ENCODE measurements around the gene GNG7. TPM values are rescaled to one million over a fixed set of nuclear protein-coding genes. Genes with fewer than 3 reads are reported as not detected.

GNG7 gene
- total RNA-seq, 1 experiment from 2014 or later = 9.6 TPM

- TF ChIP-seq HMGXB4 (CRISPR knock-in tag; IDR thresholded peaks at IDR 0.05) (peak; percentile 76; the same call in 1 of the 2 replicates), ETV6 (CRISPR knock-in tag; IDR thresholded peaks at IDR 0.05) (peak; percentile 52; the same call in 1 of the 2 replicates), USF1 (CRISPR knock-in tag; IDR thresholded peaks at IDR 0.05) (peak; percentile 16; the same call in 1 of the 2 replicates), FOXK1 (CRISPR knock-in tag; IDR thresholded peaks at IDR 0.05) (peak; percentile 81), SP1 (CRISPR knock-in tag; conservative IDR thresholded peaks at IDR 0.05) (peak; percentile 52; the same call in 1 of the 2 replicates), ZNF423 (CRISPR knock-in tag; IDR thresholded peaks at IDR 0.05) (no peak), GTF2I (CRISPR knock-in tag; conservative IDR thresholded peaks at IDR 0.05) (no peak), USF2 (CRISPR knock-in tag; IDR thresholded peaks at IDR 0.05) (peak; percentile 39), CREM (CRISPR knock-in tag; IDR thresholded peaks at IDR 0.05) (0 out of 2 replicates have a peak, but pooled peaks have one; percentile 41), CTCF (IDR thresholded peaks at IDR 0.05) (peak; percentile 54), ZNF219 (CRISPR knock-in tag; IDR thresholded peaks at IDR 0.05; ENCODE audit: borderline replicate concordance) (no peak), ZBTB21 (CRISPR knock-in tag; IDR thresholded peaks at IDR 0.05; ENCODE audit: borderline replicate concordance) (0 out of 2 replicates have a peak, but pooled peaks have one; percentile 60), RELA (CRISPR knock-in tag; IDR thresholded peaks at IDR 0.05; ENCODE audit: borderline replicate concordance) (0 out of 2 replicates have a peak, but pooled peaks have one; percentile 75), OVOL2 (CRISPR knock-in tag; IDR thresholded peaks at IDR 0.05; ENCODE audit: borderline replicate concordance) (no peak)
Observed at GRCh38 chr19:2578901-2579677, 123.4 kb downstream of the GNG7 start (continued).

GRCh38 chr19:2578391-2578890 is 124.1 kb downstream of the GNG7 start:
- ATAC-seq = peak; percentile 15
- DNase-seq (ENCODE audit: low spot score) = peak; percentile 50
- CTCF ChIA-PET = interaction anchor here (0.6 to 5.6 kb wide), 32 partner anchors 9 to 186 kb away, joined by 3 to 110 read pairs (median 8); partner anchors contain the start of genes GADD45B, LMNB2 and TIMM13
- peak overlapping the region; percentile 92 for H3K27ac Mint-ChIP-seq
- peaks cover 7% of the 10 kb centered on the region for H3K36me3 Mint-ChIP-seq
- peaks cover 14% of the 10 kb centered on the region for H3K4me1 Mint-ChIP-seq
- H3K4me3 Mint-ChIP-seq = peak overlapping the region; percentile 65
- H3K27me3 Mint-ChIP-seq (ENCODE audit: low read depth) = peaks cover 4% of the 10 kb centered on the region; the same call in 1 of the 2 replicates
- peaks cover 20% of the 10 kb centered on the region for H3K9me3 Mint-ChIP-seq
- TF ChIP-seq CBFB (CRISPR knock-in tag; IDR thresholded peaks at IDR 0.05; ENCODE audit: low read depth) = no peak
- no peak for TF ChIP-seq TEAD1 (CRISPR knock-in tag; IDR thresholded peaks at IDR 0.05)
- no peak for TF ChIP-seq MYBL2 (CRISPR knock-in tag; IDR thresholded peaks at IDR 0.05)
- no peak for TF ChIP-seq OVOL2 (CRISPR knock-in tag; IDR thresholded peaks at IDR 0.05; ENCODE audit: borderline replicate concordance)
- TF ChIP-seq ZMAT4 (CRISPR knock-in tag; IDR thresholded peaks at IDR 0.05) = no peak
- TF ChIP-seq USF1 (CRISPR knock-in tag; IDR thresholded peaks at IDR 0.05) = no peak
- TF ChIP-seq KAT7 (CRISPR knock-in tag; IDR thresholded peaks at IDR 0.05; ENCODE audit: borderline replicate concordance) = no peak
- POLR2A ChIA-PET = interaction anchor here (0.9 to 4.3 kb wide), 7 partner anchors 21 to 121 kb away, joined by 3 to 52 read pairs (median 5); partner anchors contain the start of genes GADD45B and LMNB2

Data from WTC11 (cell line).